OCI-LY3 (cell line): ENCODE measurements around the gene GPR31.
"Not testable (repeated sequence)": the region's sequence is repeated elsewhere in the genome, so short reads cannot be mapped to it uniquely, and the experiment has no call there.

ENCODE experiments used
- CTCF ChIP-seq: fragments of 200-600, 300-600 bp; sonication (generic); IDR thresholded peaks from 2 replicates; pipeline ENCODE4 v1.5.1; 2014; ENCODE audit warnings: antibody characterized with exemption, low read length, low read depth
- EZH2phosphoT487 ChIP-seq: fragments of 200-600 bp; shearing (Covaris generic); IDR thresholded peaks from 2 replicates; pipeline ENCODE4 v1.6.1; 2018; ENCODE audit warnings: antibody characterized with exemption, mixed run types, low read depth

GRCh38 chr6:167204059-167204348 lies 46.2 kb upstream of the GPR31 start:
- TF ChIP-seq CTCF, EZH2phosphoT487: not testable (repeated sequence)
